Activated CD4-positive, alpha-beta T cell treated with anti-CD3 and anti-CD28 coated beads, Interleukin-10, Interleukin-2, amounts not matched to agents 100 ng/mL and 50 ng/mL, durations not matched to agents 16 hours and 8 hours (primary cell): ENCODE results near the gene BCL11B.
"Not testable (repeated sequence)": the region's sequence is repeated elsewhere in the genome, so short reads cannot be mapped to it uniquely, and the experiment has no call there.

Experiments used
- DNase-seq: peaks from one replicate; pipeline ENCODE4 v3.0.0-alpha.2; 2020

The BCL11B gene

DNA sequence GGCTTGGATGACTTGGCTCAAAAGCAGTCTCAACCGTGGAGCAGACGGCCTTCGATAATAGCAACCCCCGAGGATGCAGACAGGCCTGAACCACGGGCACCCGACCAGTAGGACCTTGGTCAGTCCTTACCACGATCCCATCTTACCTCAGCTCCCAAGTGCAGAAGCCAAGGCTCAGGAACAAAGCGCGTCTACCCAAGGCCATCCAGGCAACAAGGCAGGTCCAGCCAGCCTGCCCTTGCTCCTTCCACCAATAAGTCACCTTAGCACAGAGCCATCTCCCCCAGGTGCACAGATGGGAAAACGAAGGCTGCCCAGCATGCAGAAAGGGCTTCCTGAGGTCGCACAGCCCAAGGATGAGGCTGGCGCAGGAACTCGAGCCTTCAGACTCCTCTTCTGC lies 77.3 kb downstream of the BCL11B start:
- DNase-seq = no peak

DNA sequence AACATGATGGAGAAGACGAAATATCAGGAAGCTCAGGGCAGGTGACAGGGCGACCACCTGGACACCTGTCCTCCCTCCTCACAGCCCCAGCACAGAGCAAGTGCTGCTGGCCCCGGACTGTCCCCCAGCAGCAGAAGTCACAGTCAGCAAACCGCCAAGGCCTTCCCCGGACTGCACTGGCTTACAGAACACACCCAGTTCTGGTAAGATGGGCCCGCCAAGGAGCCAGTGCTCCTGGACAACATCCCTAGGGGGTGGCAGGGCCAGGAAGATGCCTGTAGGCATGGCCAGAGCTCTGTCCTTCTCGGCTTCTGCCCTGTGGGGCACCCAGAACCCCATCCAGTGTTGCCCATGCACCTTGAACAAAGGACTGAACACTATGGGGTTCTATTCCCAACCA lies 77.9 kb downstream of the BCL11B start:
- DNase-seq = no peak

DNA sequence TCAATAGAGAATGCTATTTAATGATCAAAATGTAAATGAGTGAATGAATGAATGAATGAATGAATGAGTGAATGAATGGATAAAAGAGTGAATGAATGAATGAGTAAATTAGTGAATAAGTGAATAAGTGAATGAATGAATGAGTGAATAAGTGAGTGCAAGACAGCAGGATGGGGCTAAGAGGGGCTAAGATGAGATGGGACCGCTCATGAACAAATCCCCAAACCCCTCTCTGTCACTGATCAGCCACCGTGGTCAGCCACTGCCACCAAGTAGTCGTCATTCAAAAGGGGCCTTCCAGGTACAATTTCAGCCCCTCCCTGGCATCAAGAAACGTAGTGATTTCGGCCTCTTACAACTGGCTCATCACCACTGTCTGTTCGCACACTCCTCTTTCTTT lies 79.2 kb downstream of the BCL11B start:
- DNase-seq = no peak

- no peak for DNase-seq
Measured at GRCh38 chr14:99192028-99192621, 79.9 kb downstream of the BCL11B start.

- DNase-seq = no peak
Measured at GRCh38 chr14:99191395-99192027, 80.5 kb downstream of the BCL11B start.

DNA sequence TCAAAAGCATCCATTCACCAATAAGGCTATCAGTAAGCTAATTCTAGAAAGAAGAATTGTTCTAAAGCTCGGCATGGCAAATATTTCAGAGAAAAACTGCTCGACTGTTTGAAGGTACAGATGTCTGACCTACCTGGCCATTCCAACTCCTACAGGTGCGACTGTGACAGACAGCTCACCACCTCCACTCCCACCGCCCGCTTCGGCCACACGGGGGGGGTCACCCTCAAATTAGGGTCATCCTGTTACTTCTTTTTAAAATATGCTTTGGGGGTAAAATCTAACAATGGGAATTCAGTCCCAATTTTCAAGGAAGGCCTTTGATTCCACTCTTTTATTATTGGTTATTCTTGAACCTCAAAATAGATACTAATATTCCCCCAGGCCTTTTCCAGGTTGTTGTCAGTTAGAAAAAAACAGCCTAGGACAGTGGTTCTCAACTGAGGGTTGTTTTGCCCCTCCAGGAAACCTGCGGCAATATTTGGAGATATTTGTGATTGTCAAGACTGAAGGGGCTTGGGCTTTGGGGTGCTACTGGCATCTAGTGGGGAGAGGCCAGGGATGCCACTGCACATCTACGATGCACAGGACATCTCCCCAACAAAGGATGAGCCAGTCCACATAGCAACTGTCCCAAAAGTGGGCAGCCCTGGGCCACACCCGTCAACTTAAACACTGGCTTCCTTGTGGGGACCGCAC lies 81.2 kb downstream of the BCL11B start:
- DNase-seq = no peak

DNA sequence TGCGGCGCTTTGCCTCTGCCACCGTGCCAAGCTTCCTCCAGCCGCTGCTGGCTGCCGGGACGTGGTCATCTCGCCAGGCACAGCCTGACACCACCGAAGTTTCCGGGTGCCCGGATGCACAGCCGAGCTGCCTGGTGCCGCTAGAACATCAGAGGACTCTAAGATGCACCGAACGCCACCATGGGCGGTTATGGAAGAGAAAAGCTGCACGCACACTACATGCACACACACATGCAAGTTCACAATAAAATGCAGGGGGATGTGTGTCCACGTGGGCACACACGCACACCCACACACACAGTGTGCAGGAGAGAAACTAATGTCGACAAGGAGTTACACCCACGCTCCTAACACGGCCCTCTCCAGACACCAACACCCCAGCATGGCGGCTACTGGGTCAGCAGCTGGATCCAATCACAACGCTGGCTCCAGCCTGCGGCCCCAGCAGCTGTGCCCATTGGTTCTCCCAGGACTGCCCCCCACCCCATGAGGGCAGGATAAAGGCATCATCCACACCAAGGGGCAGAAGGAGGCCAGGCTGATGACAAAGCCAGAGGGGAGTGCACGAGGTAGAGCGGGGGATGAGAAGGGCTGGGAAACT lies 82.7 kb downstream of the BCL11B start:
- peak; percentile 76 for DNase-seq

- DNase-seq = peak; percentile 74
Measured at GRCh38 chr14:99188731-99189191, 83.2 kb downstream of the BCL11B start.

DNA sequence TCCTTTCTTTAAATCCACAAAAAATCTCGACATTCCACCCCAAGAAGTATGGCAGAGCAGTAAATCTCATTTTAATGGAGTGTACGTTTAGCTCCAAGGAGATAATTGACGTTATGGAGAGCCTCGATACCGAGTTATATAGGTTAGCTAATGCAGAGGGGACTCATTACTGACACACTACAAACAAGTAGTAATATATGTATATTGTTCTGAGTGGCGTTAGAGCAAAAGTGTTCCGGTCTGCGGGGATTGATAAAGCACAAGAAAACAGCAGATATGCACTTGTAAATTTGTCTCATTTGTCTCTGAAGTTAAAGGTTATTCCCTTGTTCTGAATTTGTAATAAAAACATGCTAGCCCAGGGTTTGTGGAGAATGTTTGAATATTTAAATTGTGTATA lies 84.1 kb downstream of the BCL11B start:
- DNase-seq = peak; percentile 68

DNA sequence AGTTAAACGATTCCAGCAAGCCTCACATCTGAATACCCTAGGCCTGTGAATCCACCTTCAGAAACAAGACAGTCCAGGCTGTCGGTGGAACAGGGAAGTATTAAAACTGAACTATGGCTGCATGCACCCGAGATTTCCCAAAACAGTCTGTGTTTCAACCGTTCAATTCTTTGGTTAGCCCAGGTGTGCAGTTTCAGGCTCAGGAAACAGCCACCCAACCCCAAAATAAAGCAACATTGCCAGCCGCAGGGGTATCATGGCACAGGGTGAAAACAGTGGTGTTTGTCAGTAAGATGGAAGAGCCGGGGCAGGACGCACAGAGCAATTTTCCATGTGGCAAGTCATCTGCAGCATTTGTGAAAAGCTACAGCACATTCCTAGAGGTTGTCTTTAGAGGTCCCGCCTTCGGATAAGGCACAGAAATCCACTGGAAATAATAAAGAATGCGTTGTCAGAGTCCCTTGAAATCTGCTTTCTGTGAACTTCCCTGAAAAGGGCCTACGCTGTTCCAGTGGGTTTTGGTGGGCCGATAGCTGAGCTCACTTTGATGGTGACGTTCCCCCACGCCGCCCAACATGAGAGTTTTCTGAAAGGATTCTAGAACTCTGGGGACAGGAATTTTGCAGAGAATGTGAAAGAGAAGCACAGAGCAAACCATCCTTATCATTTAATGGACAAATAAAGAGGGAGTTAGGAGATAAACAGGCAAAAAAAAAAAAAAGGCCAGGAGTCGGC lies 84.9 kb downstream of the BCL11B start:
- no peak for DNase-seq

DNA sequence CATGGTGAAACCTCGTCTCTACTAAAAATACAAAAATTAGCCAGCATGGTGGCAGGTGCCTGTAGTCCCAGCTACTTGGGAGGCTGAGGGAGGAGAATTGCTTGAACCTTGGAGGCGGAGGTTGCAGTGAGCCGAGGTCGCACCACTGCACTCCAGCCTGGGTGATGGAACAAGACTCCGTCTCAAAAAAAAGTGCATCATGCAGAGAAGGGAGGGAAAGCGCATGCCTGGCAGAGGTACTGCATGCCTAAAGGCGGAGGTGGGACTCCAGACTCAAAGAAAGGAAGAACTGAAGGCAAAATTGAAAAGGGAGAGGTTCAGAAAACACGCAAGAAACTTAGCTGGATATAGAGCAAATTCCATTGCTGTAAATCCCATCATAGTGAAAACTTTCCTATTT lies 85.7 kb downstream of the BCL11B start:
- not testable (repeated sequence) for DNase-seq

GRCh38 chr14:99185436-99186068 lies 86.4 kb downstream of the BCL11B start:
- no peak for DNase-seq

GRCh38 chr14:99183716-99184115 lies 88.3 kb downstream of the BCL11B start:
- DNase-seq = no peak

GRCh38 chr14:99183311-99183710 lies 88.7 kb downstream of the BCL11B start:
- no peak for DNase-seq

GRCh38 chr14:99182548-99183250 lies 89.3 kb downstream of the BCL11B start:
- DNase-seq = no peak

- DNase-seq = no peak
Measured at GRCh38 chr14:99181804-99182520, 90.0 kb downstream of the BCL11B start.

DNA sequence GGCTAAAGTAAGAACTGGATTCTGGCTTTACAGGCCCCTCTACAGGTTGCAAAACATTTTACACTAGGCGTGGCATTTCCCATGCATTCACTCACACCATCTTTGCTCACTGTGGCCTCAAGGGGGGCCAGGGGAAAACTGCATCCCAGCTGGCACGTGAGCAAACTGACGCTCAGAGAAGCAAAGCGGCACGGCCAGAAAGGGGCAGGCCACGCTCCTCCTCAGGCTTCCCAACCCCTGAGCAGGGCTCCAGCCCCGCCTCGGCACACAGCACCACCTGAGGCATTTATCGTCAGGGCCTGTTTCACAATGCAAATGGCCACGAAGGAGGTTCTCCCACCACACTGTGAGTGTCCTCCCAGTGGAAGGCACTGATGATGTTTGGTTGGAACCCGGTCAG lies 90.8 kb downstream of the BCL11B start:
- no peak for DNase-seq

GRCh38 chr14:99179946-99180345 lies 92.1 kb downstream of the BCL11B start:
- no peak for DNase-seq

GRCh38 chr14:99179506-99179905 lies 92.5 kb downstream of the BCL11B start:
- DNase-seq = no peak

DNA sequence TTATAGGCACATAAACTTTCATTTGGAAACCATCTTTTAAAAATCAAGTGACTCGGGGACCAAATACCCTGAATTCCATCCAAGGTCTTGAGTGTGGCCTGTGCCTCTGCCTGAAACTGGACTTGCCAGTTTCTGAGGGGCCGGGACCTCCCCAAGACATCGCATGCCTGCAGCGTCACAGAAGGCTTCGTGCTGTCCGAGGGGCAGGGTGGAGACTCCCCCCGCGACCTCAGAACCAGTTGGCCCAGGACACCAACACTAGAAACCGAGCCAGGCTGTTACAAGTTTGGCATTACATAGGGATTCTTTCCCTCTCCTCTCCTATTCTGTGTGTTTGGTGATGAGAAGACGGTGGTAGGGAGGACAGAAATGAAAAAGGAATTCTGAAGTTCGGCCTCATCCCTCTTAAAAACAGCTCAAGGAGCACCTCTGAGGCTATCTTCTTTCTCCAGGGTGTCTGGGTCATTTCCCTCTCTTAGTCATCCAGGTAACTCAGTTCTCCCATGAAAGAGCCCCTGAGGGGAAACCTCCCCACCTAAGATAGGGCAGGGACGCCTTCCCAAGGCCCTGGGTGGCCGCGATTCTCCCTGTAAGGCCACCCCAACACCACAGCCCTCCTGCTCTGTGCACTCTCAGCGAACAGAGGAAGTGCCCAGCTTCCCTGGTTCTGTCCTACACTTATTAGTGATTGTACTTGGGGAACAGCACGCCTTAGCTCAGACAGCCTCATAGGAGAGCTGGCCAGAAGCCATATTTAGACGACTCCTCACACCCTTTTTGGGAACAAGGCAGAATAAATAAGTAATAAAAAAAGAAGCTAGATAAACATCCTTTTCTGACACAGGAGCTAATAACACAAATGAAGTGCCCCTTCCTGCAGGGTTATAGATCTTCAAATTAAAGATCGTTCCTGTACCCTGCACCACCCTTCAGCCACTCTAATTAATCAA lies 93.8 kb downstream of the BCL11B start:
- DNase-seq = no peak
